ENCODE measurements around the gene TSEN2. TPM values are rescaled to one million over a fixed set of nuclear protein-coding genes. Genes with fewer than 3 reads are reported as not detected.
"Not testable (repeated sequence)": the region's sequence is repeated elsewhere in the genome, so short reads cannot be mapped to it uniquely, and the experiment has no call there.

The TSEN2 gene
- total RNA-seq, 1 donor from 2014 or later: 8.6 TPM

DNA sequence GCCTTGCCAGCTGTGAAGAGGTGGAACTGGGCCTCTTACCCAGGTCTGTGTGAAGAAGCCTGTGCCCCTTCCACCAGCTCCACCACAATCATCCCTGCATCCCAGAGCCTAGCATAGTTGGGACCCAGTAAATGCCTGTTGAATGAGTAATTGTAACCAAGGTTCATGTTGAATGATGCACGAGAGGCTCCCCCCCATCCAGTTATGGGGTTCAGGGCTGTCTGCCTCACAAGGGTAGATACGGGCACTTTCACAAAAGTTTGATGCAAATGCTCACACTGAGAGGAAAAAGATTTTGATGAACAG lies 29.5 kb upstream of the TSEN2 start:
- Mint-ChIP-seq H3K27me3 (ENCODE audit: low read depth) (no peaks in the 10 kb centered on the region), H3K36me3 (ENCODE audit: low read depth) (no peaks in the 10 kb centered on the region), H3K9me3 (ENCODE audit: low read depth) (peaks cover 6% of the 10 kb centered on the region), H3K4me1 (ENCODE audit: low read depth) (no peaks in the 10 kb centered on the region), H3K4me3 (ENCODE audit: unreplicated experiment) (no peak overlapping the region), H3K27ac (ENCODE audit: unreplicated experiment) (no peak overlapping the region)
- no peak for DNase-seq (ENCODE audit: low spot score)
- TF ChIP-seq, protein P1, sequence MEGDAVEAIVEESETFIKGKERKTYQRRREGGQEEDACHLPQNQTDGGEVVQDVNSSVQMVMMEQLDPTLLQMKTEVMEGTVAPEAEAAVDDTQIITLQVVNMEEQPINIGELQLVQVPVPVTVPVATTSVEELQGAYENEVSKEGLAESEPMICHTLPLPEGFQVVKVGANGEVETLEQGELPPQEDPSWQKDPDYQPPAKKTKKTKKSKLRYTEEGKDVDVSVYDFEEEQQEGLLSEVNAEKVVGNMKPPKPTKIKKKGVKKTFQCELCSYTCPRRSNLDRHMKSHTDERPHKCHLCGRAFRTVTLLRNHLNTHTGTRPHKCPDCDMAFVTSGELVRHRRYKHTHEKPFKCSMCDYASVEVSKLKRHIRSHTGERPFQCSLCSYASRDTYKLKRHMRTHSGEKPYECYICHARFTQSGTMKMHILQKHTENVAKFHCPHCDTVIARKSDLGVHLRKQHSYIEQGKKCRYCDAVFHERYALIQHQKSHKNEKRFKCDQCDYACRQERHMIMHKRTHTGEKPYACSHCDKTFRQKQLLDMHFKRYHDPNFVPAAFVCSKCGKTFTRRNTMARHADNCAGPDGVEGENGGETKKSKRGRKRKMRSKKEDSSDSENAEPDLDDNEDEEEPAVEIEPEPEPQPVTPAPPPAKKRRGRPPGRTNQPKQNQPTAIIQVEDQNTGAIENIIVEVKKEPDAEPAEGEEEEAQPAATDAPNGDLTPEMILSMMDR (IDR thresholded peaks at IDR 0.05): no peak

DNA sequence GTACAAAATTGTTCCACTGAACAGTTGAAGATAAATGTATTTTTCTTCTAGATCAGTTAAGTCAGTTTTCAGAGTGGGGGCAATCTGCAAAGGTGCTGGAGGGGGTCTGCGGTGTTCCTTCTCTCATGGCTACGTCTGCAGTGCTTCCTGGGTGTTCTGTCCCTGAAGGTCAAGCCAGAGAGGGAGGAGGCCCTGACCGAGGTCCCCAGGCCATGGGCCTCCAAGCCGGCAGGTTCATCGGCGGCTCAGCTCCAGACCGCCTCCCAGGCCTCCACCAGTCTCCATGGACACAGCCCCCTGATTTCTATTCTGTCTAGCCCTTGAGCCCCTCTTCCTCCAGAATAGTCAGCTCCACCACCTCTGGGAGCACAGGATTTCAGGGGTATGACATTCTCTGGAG lies 28.5 kb upstream of the TSEN2 start:
- Mint-ChIP-seq H3K4me3 (ENCODE audit: unreplicated experiment) (no peak overlapping the region), H3K4me1 (ENCODE audit: low read depth) (no peaks in the 10 kb centered on the region), H3K27ac (ENCODE audit: unreplicated experiment) (no peak overlapping the region), H3K36me3 (ENCODE audit: low read depth) (no peaks in the 10 kb centered on the region), H3K9me3 (ENCODE audit: low read depth) (peaks cover 6% of the 10 kb centered on the region), H3K27me3 (ENCODE audit: low read depth) (no peaks in the 10 kb centered on the region)
- no peak for DNase-seq (ENCODE audit: low spot score)
- TF ChIP-seq, protein P1 (IDR thresholded peaks at IDR 0.05): no peak

DNA sequence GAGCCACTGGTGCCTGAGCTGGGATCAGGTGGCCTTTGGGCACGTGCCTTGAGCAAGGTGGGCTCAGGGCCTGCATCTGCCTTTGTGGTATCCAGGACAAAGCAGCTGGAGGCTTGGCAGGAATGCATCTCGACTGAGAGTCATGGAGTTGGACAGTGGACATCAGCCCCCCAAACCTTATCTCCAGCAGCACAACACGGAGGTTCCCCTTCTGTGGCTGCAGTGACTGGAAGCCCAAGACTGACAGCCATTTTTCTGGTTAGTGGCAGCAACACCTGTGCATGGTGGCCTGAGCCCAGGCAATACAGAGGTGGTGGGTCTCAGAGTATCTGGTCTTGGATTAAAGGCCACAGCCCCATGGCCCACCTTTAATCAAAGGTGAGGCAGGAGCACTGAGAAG lies 27.8 kb upstream of the TSEN2 start:
- H3K4me1 Mint-ChIP-seq (ENCODE audit: low read depth): no peaks in the 10 kb centered on the region
- no peak for DNase-seq (ENCODE audit: low spot score)
- H3K36me3 Mint-ChIP-seq (ENCODE audit: low read depth): no peaks in the 10 kb centered on the region
- H3K9me3 Mint-ChIP-seq (ENCODE audit: low read depth): peaks cover 4% of the 10 kb centered on the region
- TF ChIP-seq, protein P1 (IDR thresholded peaks at IDR 0.05): no peak
- no peaks in the 10 kb centered on the region for H3K27me3 Mint-ChIP-seq (ENCODE audit: low read depth)
- no peak overlapping the region for H3K27ac Mint-ChIP-seq (ENCODE audit: unreplicated experiment)
- no peak overlapping the region for H3K4me3 Mint-ChIP-seq (ENCODE audit: unreplicated experiment)

DNA sequence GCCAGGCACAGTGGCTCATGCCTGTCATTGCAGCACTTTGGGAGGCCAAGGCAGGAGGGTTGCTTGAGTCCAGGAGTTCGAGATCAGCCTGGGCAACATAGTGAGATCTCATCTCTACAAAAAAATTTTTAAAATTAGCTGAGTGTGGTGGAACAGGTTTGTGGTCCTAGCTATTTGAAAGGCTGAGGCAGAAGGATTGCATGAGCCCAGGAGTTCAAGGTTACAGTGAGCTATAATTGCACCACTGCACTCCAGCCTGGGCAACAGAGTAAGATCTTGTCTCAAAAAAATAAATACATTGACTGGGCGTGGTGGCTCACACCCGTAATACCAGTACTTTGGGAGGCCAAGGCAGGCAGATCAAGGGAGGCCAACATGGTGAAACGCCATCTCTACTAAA lies 26.9 kb upstream of the TSEN2 start:
- DNase-seq (ENCODE audit: low spot score): not testable (repeated sequence)

DNA sequence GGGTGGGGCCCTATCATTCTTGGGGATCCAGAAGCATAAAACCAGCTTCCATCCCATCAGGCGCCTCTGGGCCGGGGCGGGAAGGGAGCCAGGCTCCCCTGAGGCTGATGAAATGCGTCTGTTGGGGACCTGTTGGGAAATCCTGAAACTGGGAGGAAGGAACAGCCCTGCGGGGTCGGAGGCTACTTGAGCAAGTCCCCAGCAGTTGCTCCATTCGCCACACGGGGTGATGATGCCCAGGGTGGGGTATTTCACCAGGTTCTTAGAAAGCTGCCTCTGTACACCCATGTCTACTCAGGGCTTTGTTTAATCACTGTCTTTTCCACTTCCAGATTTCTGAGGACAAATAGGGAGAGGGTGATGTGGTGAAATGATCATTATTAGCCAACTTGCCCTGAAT lies 25.4 kb upstream of the TSEN2 start:
- Mint-ChIP-seq H3K27ac (ENCODE audit: unreplicated experiment) (no peak overlapping the region), H3K36me3 (ENCODE audit: low read depth) (no peaks in the 10 kb centered on the region), H3K4me1 (ENCODE audit: low read depth) (no peaks in the 10 kb centered on the region), H3K9me3 (ENCODE audit: low read depth) (no peaks in the 10 kb centered on the region), H3K4me3 (ENCODE audit: unreplicated experiment) (no peak overlapping the region), H3K27me3 (ENCODE audit: low read depth) (no peaks in the 10 kb centered on the region)
- no peak for DNase-seq (ENCODE audit: low spot score)
- TF ChIP-seq, protein P1 (IDR thresholded peaks at IDR 0.05): no peak

More for the DNA sequence above, 26.9 kb upstream of the TSEN2 start:
- not testable (repeated sequence) for H3K36me3 Mint-ChIP-seq (ENCODE audit: low read depth); H3K4me3 Mint-ChIP-seq (ENCODE audit: unreplicated experiment); H3K4me1 Mint-ChIP-seq (ENCODE audit: low read depth); H3K27ac Mint-ChIP-seq (ENCODE audit: unreplicated experiment); H3K9me3 Mint-ChIP-seq (ENCODE audit: low read depth); H3K27me3 Mint-ChIP-seq (ENCODE audit: low read depth)

DNA sequence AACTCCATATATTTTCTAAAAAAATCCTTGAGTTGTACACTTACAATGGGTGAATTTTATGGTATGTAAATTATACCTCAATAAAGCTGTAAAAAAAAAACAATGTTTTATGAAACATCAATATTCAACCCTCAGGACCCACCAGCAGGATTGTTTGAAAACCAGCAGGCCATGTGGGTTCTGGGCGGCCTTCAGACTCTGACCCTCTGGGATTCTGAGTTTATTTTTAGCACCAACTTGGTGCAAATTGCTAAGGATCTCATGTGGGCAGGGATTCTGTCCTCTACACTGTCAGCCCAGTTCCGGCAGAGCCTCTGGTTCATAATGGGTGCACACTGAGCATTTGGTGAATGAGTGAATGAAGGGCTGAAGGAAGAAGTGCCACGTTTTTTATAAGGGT lies 24.2 kb upstream of the TSEN2 start:
- Mint-ChIP-seq H3K9me3 (ENCODE audit: low read depth) (no peaks in the 10 kb centered on the region), H3K27ac (ENCODE audit: unreplicated experiment) (no peak overlapping the region), H3K36me3 (ENCODE audit: low read depth) (no peaks in the 10 kb centered on the region), H3K4me3 (ENCODE audit: unreplicated experiment) (no peak overlapping the region), H3K27me3 (ENCODE audit: low read depth) (no peaks in the 10 kb centered on the region), H3K4me1 (ENCODE audit: low read depth) (peaks cover 1% of the 10 kb centered on the region)
- TF ChIP-seq, protein P1 (IDR thresholded peaks at IDR 0.05): no peak
- DNase-seq (ENCODE audit: low spot score): no peak

All from chondrocyte (in vitro differentiated cells).